Endothelial cell (in vitro differentiated cells): Measurements from ENCODE around the gene DPEP2NB. TPM values are rescaled to one million over a fixed set of nuclear protein-coding genes. Genes with fewer than 3 reads are reported as not detected.
A peak's percentile ranks its signal among the peaks of the same experiment; 100 is the strongest.
"Not testable (repeated sequence)": the region's sequence is repeated elsewhere in the genome, so short reads cannot be mapped to it uniquely, and the experiment has no call there.

Experiments used
- DNase-seq: peaks from one replicate; pipeline ENCODE4 v3.0.0; 2021; ENCODE audit warnings: low spot score
- H3K27ac Mint-ChIP-seq: one replicate; pipeline ENCODE4 v1.8.0; 2021; ENCODE audit warnings: mixed read lengths, inconsistent platforms; ENCODE audit not compliant: unreplicated experiment
- H3K27me3 Mint-ChIP-seq: one replicate; pipeline ENCODE4 v1.8.0; 2021; ENCODE audit warnings: mild to moderate bottlenecking, moderate library complexity, mixed read lengths, inconsistent platforms; ENCODE audit not compliant: unreplicated experiment
- H3K36me3 Mint-ChIP-seq: one replicate; pipeline ENCODE4 v1.8.0; 2021; ENCODE audit warnings: mild to moderate bottlenecking, low read depth, mixed read lengths, inconsistent platforms; ENCODE audit not compliant: unreplicated experiment
- H3K4me1 Mint-ChIP-seq: one replicate; pipeline ENCODE4 v1.8.0; 2021; ENCODE audit warnings: mild to moderate bottlenecking, mixed read lengths, inconsistent platforms; ENCODE audit not compliant: unreplicated experiment
- H3K4me3 Mint-ChIP-seq: one replicate; pipeline ENCODE4 v1.8.0; 2021; ENCODE audit warnings: mild to moderate bottlenecking, mixed read lengths, inconsistent platforms; ENCODE audit not compliant: unreplicated experiment
- H3K9me3 Mint-ChIP-seq: one replicate; pipeline ENCODE4 v1.8.0; 2021; ENCODE audit warnings: mixed read lengths, inconsistent platforms; ENCODE audit not compliant: unreplicated experiment
- total RNA-seq: library from RNA; stranded (reverse); fragmentation: NEBNext Ultra II Directional; extraction: Animal tissue kit (Norgen Biotek cat#: 25700); gene quantifications from one replicate; pipeline ENCODE4 v1.2.1, GENCODE V29; 2021; ENCODE audit not compliant: unreplicated experiment
- TF ChIP-seq, protein P1 (sequence below): fragments of 200-600 bp; sonication (generic); IDR thresholded peaks from one replicate; pipeline ENCODE4 v1.5.0; 2021; ENCODE audit warnings: antibody characterized with exemption; ENCODE audit not compliant: unreplicated experiment

DPEP2NB gene
- total RNA-seq, 1 donor from 2014 or later: not detected

DNA sequence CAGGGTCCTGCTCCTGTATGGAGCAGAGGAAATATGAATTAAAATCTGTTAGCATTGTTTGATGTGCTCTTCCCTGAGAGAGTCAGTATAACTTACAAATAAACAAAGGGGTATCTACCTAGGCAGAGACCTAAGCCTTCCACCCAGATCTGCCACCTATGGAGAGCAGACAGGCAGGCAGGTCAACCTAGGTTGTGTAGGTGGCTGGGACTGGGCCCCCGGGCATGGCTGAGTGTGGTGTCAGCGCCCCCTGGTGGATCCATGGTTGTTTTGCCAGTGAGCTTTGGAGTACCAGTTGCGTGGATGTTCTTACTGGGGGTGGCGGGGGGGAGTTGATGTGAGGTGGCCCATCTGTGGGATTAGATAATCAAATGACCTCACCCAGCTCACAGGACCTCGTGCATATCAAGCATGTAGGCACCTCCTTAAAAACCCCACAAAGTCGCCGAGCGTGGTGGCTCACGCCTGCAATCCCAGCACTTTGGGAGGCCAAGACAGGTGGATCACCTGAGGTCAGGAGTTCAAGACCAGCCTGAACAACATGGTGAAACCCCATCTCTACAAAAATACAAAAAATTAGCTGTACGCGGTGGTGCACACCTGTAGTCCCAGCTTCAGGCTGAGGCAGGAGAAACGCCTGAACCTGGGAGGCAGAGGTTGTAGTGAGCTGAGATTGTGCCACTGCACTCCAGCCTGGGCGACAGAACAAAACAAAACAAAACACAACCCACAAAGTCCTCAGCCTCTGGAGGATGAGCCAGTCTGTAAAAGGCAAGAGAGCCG, 25.0 kb upstream of the DPEP2NB start:
- DNase-seq: peak; percentile 86
- Mint-ChIP-seq H3K27ac (no peak overlapping the region), H3K4me1 (peaks cover 12% of the 10 kb centered on the region), H3K36me3 (peaks cover 7% of the 10 kb centered on the region), H3K9me3 (no peaks in the 10 kb centered on the region), H3K27me3 (peaks cover 8% of the 10 kb centered on the region), H3K4me3 (no peak overlapping the region)
- TF ChIP-seq, protein P1, sequence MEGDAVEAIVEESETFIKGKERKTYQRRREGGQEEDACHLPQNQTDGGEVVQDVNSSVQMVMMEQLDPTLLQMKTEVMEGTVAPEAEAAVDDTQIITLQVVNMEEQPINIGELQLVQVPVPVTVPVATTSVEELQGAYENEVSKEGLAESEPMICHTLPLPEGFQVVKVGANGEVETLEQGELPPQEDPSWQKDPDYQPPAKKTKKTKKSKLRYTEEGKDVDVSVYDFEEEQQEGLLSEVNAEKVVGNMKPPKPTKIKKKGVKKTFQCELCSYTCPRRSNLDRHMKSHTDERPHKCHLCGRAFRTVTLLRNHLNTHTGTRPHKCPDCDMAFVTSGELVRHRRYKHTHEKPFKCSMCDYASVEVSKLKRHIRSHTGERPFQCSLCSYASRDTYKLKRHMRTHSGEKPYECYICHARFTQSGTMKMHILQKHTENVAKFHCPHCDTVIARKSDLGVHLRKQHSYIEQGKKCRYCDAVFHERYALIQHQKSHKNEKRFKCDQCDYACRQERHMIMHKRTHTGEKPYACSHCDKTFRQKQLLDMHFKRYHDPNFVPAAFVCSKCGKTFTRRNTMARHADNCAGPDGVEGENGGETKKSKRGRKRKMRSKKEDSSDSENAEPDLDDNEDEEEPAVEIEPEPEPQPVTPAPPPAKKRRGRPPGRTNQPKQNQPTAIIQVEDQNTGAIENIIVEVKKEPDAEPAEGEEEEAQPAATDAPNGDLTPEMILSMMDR: peak; percentile 90

DNA sequence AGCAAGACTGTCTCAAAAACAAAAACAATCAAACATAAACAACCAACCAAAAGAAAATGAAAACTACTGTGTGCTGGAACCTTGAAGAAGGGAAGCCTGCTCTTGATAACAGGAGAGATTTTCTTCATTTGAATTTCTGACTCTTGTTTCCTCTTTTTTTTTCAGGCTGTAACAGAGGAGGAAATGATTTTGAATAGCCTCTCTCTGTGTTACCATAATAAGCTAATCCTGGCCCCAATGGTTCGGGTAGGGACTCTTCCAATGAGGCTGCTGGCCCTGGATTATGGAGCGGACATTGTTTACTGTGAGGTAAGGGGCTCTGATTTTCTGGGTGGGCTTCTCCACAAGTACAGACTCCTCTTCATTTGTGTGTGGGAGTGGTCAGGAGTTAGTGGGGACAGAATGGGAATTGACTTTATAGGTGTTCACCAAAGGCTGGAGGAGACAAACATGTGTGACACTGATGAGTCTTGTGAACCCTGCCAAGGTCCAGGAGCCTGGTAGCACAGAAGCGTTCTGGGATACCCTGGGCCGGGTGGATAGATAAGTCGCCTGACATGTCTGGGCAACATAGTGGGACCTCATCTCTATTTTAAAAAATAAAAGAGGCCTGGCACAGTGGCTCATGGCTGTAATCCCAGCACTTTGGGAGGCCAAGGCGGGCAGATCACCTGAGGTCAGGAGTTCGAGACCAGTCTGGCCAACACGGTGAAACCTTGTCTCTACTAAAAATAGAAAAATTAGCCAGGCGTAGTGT, 22.3 kb upstream of the DPEP2NB start:
- TF ChIP-seq, protein P1: no peak
- no peak for DNase-seq
- peaks cover 7% of the 10 kb centered on the region for H3K36me3 Mint-ChIP-seq
- no peak overlapping the region for H3K4me3 Mint-ChIP-seq
- no peaks in the 10 kb centered on the region for H3K9me3 Mint-ChIP-seq
- H3K27me3 Mint-ChIP-seq: peaks cover 6% of the 10 kb centered on the region
- H3K4me1 Mint-ChIP-seq: peaks cover 17% of the 10 kb centered on the region
- peak overlapping the region; percentile 81 for H3K27ac Mint-ChIP-seq

DNA sequence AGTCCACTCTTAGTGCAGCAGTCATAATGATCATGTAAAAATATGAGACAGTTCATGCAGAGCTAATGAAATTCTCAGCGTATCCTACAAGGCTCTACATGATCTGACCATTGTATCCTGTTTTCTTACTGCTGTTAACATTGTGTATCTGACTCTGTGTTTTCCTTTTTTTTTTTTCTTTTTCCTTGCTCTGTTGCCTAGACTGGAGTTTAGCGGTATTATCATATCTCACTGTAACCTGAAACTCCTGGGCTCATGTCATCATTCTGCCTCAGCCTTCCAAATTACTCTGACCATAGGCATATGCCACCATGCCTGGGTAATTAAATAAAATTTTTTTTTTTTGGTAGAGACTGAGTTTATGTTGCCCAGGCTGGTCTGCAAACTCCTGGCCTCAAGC, 19.5 kb upstream of the DPEP2NB start:
- Mint-ChIP-seq H3K4me1 (peaks cover 15% of the 10 kb centered on the region), H3K4me3 (peak overlapping the region; percentile 31), H3K36me3 (peaks cover 11% of the 10 kb centered on the region), H3K27me3 (peaks cover 4% of the 10 kb centered on the region), H3K9me3 (no peaks in the 10 kb centered on the region), H3K27ac (peak overlapping the region; percentile 70)
- no peak for DNase-seq
- TF ChIP-seq, protein P1: no peak

DNA sequence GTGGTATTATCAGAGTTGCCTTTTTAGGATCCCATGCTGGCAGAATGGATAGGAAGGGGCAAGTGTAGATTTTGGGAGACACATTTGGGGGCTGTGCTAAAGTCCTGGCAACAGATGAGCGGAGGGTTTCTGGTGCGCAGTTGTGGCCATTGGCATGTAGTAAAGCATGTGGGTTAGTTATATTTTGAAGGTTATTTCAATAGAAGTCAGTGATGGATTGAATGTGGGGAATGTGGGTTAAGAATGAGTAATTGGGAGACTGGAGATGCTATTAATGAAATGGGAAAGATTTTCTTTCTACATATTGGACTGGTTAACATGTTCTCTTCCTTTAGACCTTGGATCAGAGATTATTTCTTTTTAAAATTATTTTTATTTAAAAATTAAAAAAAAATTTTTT, 17.4 kb upstream of the DPEP2NB start:
- no peak for DNase-seq
- H3K27ac Mint-ChIP-seq: no peak overlapping the region
- TF ChIP-seq, protein P1: no peak
- H3K9me3 Mint-ChIP-seq: no peaks in the 10 kb centered on the region
- H3K4me3 Mint-ChIP-seq: no peak overlapping the region
- H3K36me3 Mint-ChIP-seq: peaks cover 8% of the 10 kb centered on the region
- peaks cover 11% of the 10 kb centered on the region for H3K4me1 Mint-ChIP-seq
- peaks cover 2% of the 10 kb centered on the region for H3K27me3 Mint-ChIP-seq

DNA sequence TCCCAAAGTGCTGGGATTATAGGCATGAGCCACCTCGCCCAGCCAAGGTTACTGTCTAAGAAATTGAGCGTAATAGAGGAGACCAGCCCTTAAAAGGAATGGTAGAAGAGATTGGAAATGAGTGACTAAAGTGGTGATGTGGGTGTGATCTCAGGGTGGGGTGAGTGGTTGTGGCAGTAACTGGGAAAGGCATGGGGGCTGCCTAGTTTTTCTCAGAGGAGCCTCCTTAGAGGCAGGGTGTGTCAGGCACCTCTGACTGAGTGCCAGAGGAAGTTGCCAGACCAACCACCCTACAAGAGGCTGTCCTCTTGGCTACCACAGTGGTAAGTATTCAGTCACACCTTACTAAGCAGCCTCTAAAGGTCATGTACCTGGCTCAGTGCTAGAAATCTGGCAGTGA, 16.2 kb upstream of the DPEP2NB start:
- Mint-ChIP-seq H3K27me3 (peaks cover 2% of the 10 kb centered on the region), H3K27ac (no peak overlapping the region), H3K4me3 (no peak overlapping the region), H3K9me3 (no peaks in the 10 kb centered on the region), H3K4me1 (peaks cover 5% of the 10 kb centered on the region), H3K36me3 (peaks cover 15% of the 10 kb centered on the region)
- no peak for DNase-seq
- TF ChIP-seq, protein P1: no peak

DNA sequence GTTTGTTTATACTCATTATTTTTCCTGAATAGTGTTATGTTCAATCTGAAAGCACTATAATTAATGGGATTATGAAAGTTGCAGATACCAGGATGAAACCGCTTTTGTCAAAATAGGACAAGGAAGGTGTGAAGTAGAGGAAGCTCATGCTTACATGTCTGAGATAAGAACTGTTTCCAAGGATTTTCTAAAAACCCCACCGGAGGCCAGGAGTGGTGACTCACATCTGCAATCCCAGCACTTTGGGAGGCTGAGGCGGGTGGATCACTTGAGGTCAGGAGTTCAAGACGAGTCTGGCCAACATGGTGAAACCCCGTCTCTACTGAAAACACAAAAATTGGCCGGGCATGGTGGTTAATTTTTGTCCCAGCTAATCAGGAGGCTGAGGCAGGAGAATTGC, 14.4 kb upstream of the DPEP2NB start:
- H3K27me3 Mint-ChIP-seq, DNase-seq, H3K4me3 Mint-ChIP-seq, H3K27ac Mint-ChIP-seq, H3K4me1 Mint-ChIP-seq, H3K9me3 Mint-ChIP-seq: not testable (repeated sequence)
- H3K36me3 Mint-ChIP-seq: peaks cover 11% of the 10 kb centered on the region
